ENCODE results near the gene STAB2.

The STAB2 gene

DNA sequence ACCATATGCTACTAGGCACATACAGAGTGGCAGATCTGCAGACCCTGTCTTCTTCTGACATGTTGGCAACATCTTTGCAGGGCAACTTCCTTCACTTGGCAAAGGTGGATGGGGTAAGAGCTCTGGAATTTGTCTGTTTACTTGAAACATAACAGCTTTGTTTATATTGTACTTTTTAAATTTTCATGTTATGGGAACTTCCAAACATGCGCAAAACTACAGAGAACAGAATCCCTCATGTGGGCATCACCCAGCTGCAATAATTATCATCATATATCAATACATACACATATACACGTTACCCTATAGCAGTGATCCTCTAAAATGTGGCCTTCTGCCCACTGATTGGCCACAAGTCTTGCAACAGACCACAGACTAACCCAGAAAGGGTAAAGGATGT is 103.4 kb downstream of the STAB2 start:
- Mint-ChIP-seq H3K4me1 (peaks cover 12% of the 10 kb centered on the region), H3K9me3 (no peaks in the 10 kb centered on the region), H3K36me3 (ENCODE audit: low read depth) (no peaks in the 10 kb centered on the region), H3K27me3 (ENCODE audit: low read depth, poor library complexity) (peaks cover 5% of the 10 kb centered on the region), H3K4me3 (no peak overlapping the region), H3K27ac (no peak overlapping the region)
- TF ChIP-seq CTCF (IDR thresholded peaks at IDR 0.05) = no peak
- DNase-seq = no peak

DNA sequence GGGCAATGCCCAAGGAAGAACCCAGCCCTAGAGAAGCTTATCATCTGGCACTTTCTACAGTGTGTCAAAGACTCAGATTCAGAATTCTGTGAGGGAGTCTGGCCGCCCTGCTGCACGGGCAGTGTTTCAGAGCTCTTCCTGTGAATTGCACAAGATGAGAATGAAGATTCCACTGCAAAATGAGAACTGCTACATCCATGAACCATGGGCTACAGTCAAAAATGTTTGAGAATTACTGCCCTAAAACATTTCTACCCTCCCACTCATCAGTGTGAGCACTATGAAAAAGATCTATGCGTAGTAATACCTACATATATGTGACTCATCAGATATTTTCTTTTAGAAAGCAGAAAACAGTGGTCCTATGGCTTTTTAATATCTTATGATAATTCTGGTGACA is 104.0 kb downstream of the STAB2 start:
- no peak for TF ChIP-seq CTCF (IDR thresholded peaks at IDR 0.05)
- Mint-ChIP-seq H3K9me3 (no peaks in the 10 kb centered on the region), H3K4me3 (no peak overlapping the region), H3K4me1 (peaks cover 9% of the 10 kb centered on the region), H3K27ac (no peak overlapping the region), H3K27me3 (ENCODE audit: low read depth, poor library complexity) (peaks cover 5% of the 10 kb centered on the region), H3K36me3 (ENCODE audit: low read depth) (no peaks in the 10 kb centered on the region)
- no peak for DNase-seq

GRCh38 chr12:103696101-103696500 is 109.0 kb downstream of the STAB2 start:
- Mint-ChIP-seq H3K4me3 (no peak overlapping the region), H3K4me1 (no peaks in the 10 kb centered on the region), H3K27me3 (ENCODE audit: low read depth, poor library complexity) (peaks cover 26% of the 10 kb centered on the region), H3K27ac (no peak overlapping the region), H3K36me3 (ENCODE audit: low read depth) (no peaks in the 10 kb centered on the region), H3K9me3 (no peaks in the 10 kb centered on the region)
- no peak for TF ChIP-seq CTCF (IDR thresholded peaks at IDR 0.05)
- DNase-seq = no peak

GRCh38 chr12:103697971-103698751 is 111.1 kb downstream of the STAB2 start:
- no peak for TF ChIP-seq CTCF (IDR thresholded peaks at IDR 0.05)
- no peak for DNase-seq
- Mint-ChIP-seq H3K4me3 (no peak overlapping the region), H3K4me1 (no peaks in the 10 kb centered on the region), H3K27ac (no peak overlapping the region), H3K9me3 (peaks cover 3% of the 10 kb centered on the region), H3K27me3 (ENCODE audit: low read depth, poor library complexity) (peaks cover 31% of the 10 kb centered on the region), H3K36me3 (ENCODE audit: low read depth) (no peaks in the 10 kb centered on the region)

GRCh38 chr12:103698752-103699560 is 111.9 kb downstream of the STAB2 start:
- TF ChIP-seq CTCF (IDR thresholded peaks at IDR 0.05) = no peak
- Mint-ChIP-seq H3K27ac (no peak overlapping the region), H3K27me3 (ENCODE audit: low read depth, poor library complexity) (peaks cover 31% of the 10 kb centered on the region), H3K36me3 (ENCODE audit: low read depth) (no peaks in the 10 kb centered on the region), H3K4me3 (no peak overlapping the region), H3K9me3 (peaks cover 3% of the 10 kb centered on the region), H3K4me1 (no peaks in the 10 kb centered on the region)
- no peak for DNase-seq
